Measurements from ENCODE around the gene SDK2. TPM values are rescaled to one million over a fixed set of nuclear protein-coding genes. Genes with fewer than 3 reads are reported as not detected.

SDK2 gene
- total and polyA plus RNA-seq, 2 experiments from 2014 or later, result 0.74 to 5.1 TPM

GRCh38 chr17:73359352-73359751 is 284.9 kb downstream of the SDK2 start (continued):
- no peak for TF ChIP-seq ZNF462 (CRISPR knock-in tag; IDR thresholded peaks at IDR 0.05)

- Histone ChIP-seq H3K4me1 (ENCODE audit: insufficient read depth) (peaks cover 25% of the 10 kb centered on the region), H3K36me3 (ENCODE audit: insufficient read depth) (no peaks in the 10 kb centered on the region), H3K9me2 (ENCODE audit: insufficient read depth) (no peaks in the 10 kb centered on the region), H2AFZ (no peak overlapping the region), H4K20me1 (replicated peaks; ENCODE audit: insufficient read depth) (no peaks in the 10 kb centered on the region), H3K27ac (ENCODE audit: low read depth) (no peak overlapping the region), H3K79me2 (replicated peaks; ENCODE audit: insufficient read depth) (no peaks in the 10 kb centered on the region), H3K4me3 (no peak overlapping the region), H3F3A (replicated peaks; ENCODE audit: low read depth) (0 out of 2 replicates have a peak, but pooled peaks cover 2% of the 10 kb centered on the region), H3K4me2 (no peak overlapping the region), H3K27me3 (ENCODE audit: insufficient read depth) (no peaks in the 10 kb centered on the region)
- ATAC-seq, result no peak
- H3K27me3 Mint-ChIP-seq (ENCODE audit: insufficient read depth, low read depth, poor library complexity), result peaks cover 17% of the 10 kb centered on the region
- H3K4me1 Mint-ChIP-seq, result peaks cover 36% of the 10 kb centered on the region
- no peak overlapping the region for H3K27ac Mint-ChIP-seq
- no peak overlapping the region for H3K4me3 Mint-ChIP-seq
- TF ChIP-seq POLR2AphosphoS5 (IDR thresholded peaks at IDR 0.05; ENCODE audit: low read depth) (no peak), EZH2 (IDR thresholded peaks at IDR 0.05; ENCODE audit: low read depth, unreplicated experiment) (no peak), NANOG (IDR thresholded peaks at IDR 0.05; ENCODE audit: borderline replicate concordance) (no peak)
- H3K36me3 Mint-ChIP-seq (ENCODE audit: low read depth), result no peaks in the 10 kb centered on the region
- no peak for DNase-seq (ENCODE audit: low spot score)
- no peaks in the 10 kb centered on the region for H3K9me3 Mint-ChIP-seq
Measured at GRCh38 chr17:73358668-73359067, 285.6 kb downstream of the SDK2 start.

- H3K27ac ChIP-seq (ENCODE audit: low read depth), result no peak overlapping the region
- no peaks in the 10 kb centered on the region for H3K36me3 ChIP-seq (ENCODE audit: insufficient read depth)
- Mint-ChIP-seq H3K4me1 (peaks cover 33% of the 10 kb centered on the region), H3K4me3 (no peak overlapping the region), H3K27me3 (ENCODE audit: insufficient read depth, low read depth, poor library complexity) (peaks cover 17% of the 10 kb centered on the region), H3K27ac (no peak overlapping the region), H3K9me3 (no peaks in the 10 kb centered on the region), H3K36me3 (ENCODE audit: low read depth) (no peaks in the 10 kb centered on the region)
- H4K20me1 ChIP-seq (replicated peaks; ENCODE audit: insufficient read depth), result no peaks in the 10 kb centered on the region
- no peaks in the 10 kb centered on the region for H3K9me2 ChIP-seq (ENCODE audit: insufficient read depth)
- no peak for ATAC-seq
- no peaks in the 10 kb centered on the region for H3K79me2 ChIP-seq (replicated peaks; ENCODE audit: insufficient read depth)
- H3K27me3 ChIP-seq (ENCODE audit: insufficient read depth), result no peaks in the 10 kb centered on the region
- peaks cover 25% of the 10 kb centered on the region for H3K4me1 ChIP-seq (ENCODE audit: insufficient read depth)
- no peak overlapping the region for H2AFZ ChIP-seq
- no peak overlapping the region for H3K4me3 ChIP-seq
- H3K4me2 ChIP-seq, result no peak overlapping the region
- 0 out of 2 replicates have a peak, but pooled peaks cover 2% of the 10 kb centered on the region for H3F3A ChIP-seq (replicated peaks; ENCODE audit: low read depth)
- no peak for DNase-seq (ENCODE audit: low spot score)
- TF ChIP-seq ZNF462 (CRISPR knock-in tag; IDR thresholded peaks at IDR 0.05), result no peak
- no peak for TF ChIP-seq POLR2AphosphoS5 (IDR thresholded peaks at IDR 0.05; ENCODE audit: low read depth)
- no peak for TF ChIP-seq EZH2 (IDR thresholded peaks at IDR 0.05; ENCODE audit: low read depth, unreplicated experiment)
Measured at GRCh38 chr17:73357981-73358380, 286.3 kb downstream of the SDK2 start.
